ENCODE results near the gene ZBTB16. TPM values are rescaled to one million over a fixed set of nuclear protein-coding genes. Genes with fewer than 3 reads are reported as not detected.

ZBTB16 gene
- polyA plus RNA-seq, 1 experiment = not detected

DNA sequence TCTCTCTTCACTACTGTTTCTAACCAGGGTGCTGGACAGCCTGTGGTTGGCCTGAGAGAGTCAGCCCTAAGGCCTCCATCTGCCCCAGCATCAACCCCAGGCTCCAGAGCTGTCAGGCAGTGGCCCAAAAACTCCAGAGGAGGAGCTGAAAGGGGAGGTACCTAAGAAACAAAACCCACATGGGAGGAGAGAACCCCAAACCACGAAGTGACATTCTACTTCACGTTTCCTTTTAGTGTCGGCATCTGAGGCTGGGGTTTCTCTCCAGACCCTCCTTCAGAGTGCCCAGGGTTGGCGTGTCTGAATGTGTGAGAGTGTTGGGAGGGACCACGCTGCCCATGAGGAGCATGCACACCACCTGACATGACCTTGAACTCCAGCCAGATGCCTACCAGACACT, 166.8 kb downstream of the ZBTB16 start:
- no peak for DNase-seq (ENCODE audit: low read depth, low spot score)
- no peak for TF ChIP-seq CTCF (IDR thresholded peaks at IDR 0.05; ENCODE audit: low read depth, low read length)
- POLR2A ChIA-PET = no interaction called here

GRCh38 chr11:114228435-114229411, 169.2 kb downstream of the ZBTB16 start:
- DNase-seq (ENCODE audit: low read depth, low spot score) = no peak
- Histone ChIP-seq H3K4me3 (ENCODE audit: low read depth, low read length) (no peak overlapping the region), H3K27me3 (ENCODE audit: control insufficient read depth, insufficient read depth, low read length) (peaks cover 7% of the 10 kb centered on the region), H3K9me3 (ENCODE audit: control insufficient read depth, insufficient read depth, low read length) (no peaks in the 10 kb centered on the region), H3K27ac (ENCODE audit: low read depth, low read length) (no peak overlapping the region)
- ChIA-PET CTCF (no interaction called here), POLR2A (no interaction called here)
- no peak for TF ChIP-seq CTCF (IDR thresholded peaks at IDR 0.05; ENCODE audit: low read depth, low read length)

More for the DNA sequence above, 166.8 kb downstream of the ZBTB16 start:
- Histone ChIP-seq H3K27me3 (ENCODE audit: control insufficient read depth, insufficient read depth, low read length) (peaks cover 7% of the 10 kb centered on the region), H3K4me3 (ENCODE audit: low read depth, low read length) (no peak overlapping the region), H3K9me3 (ENCODE audit: control insufficient read depth, insufficient read depth, low read length) (no peaks in the 10 kb centered on the region), H3K27ac (ENCODE audit: low read depth, low read length) (no peak overlapping the region)
- CTCF ChIA-PET = interaction anchor here (0.6 kb wide), 1 partner anchor 624 kb away, joined by 4 read pairs; no protein-coding TSS in a partner anchor

- TF ChIP-seq CTCF (IDR thresholded peaks at IDR 0.05; ENCODE audit: low read depth, low read length) = no peak
- Histone ChIP-seq H3K9me3 (ENCODE audit: control insufficient read depth, insufficient read depth, low read length) (no peaks in the 10 kb centered on the region), H3K27me3 (ENCODE audit: control insufficient read depth, insufficient read depth, low read length) (peaks cover 7% of the 10 kb centered on the region), H3K27ac (ENCODE audit: low read depth, low read length) (no peak overlapping the region), H3K4me3 (ENCODE audit: low read depth, low read length) (no peak overlapping the region)
- DNase-seq (ENCODE audit: low read depth, low spot score) = no peak
- ChIA-PET CTCF (no interaction called here), POLR2A (no interaction called here)
These were observed 170.7 kb downstream of the ZBTB16 start for GRCh38 chr11:114230031-114230704.

- no peak for TF ChIP-seq CTCF (IDR thresholded peaks at IDR 0.05; ENCODE audit: low read depth, low read length)
- POLR2A ChIA-PET = no interaction called here
- Histone ChIP-seq H3K27ac (ENCODE audit: low read depth, low read length) (no peak overlapping the region), H3K4me3 (ENCODE audit: low read depth, low read length) (no peak overlapping the region), H3K27me3 (ENCODE audit: control insufficient read depth, insufficient read depth, low read length) (peaks cover 5% of the 10 kb centered on the region), H3K9me3 (ENCODE audit: control insufficient read depth, insufficient read depth, low read length) (no peaks in the 10 kb centered on the region)
- DNase-seq (ENCODE audit: low read depth, low spot score) = no peak
- CTCF ChIA-PET = interaction anchor here (0.7 to 1.6 kb wide), 2 partner anchors 28 to 197 kb away, joined by 4 to 5 read pairs; no protein-coding TSS in a partner anchor
These were observed 173.0 kb downstream of the ZBTB16 start for GRCh38 chr11:114232400-114233059.
